Progenitor cell of endocrine pancreas (in vitro differentiated cells): ENCODE measurements around the gene TCF7. TPM values are rescaled to one million over a fixed set of nuclear protein-coding genes. Genes with fewer than 3 reads are reported as not detected.

Source experiments
- DNase-seq: peaks from one replicate; pipeline ENCODE4 v3.0.0; 2021; ENCODE audit warnings: low spot score; ENCODE audit not compliant: unreplicated experiment
- H3K27ac Mint-ChIP-seq: 2 replicates; pipeline ENCODE4 v1.8.0; 2021; ENCODE audit warnings: mild to moderate bottlenecking, moderate library complexity, mixed read lengths
- H3K27me3 Mint-ChIP-seq: 2 replicates; pipeline ENCODE4 v1.8.0; 2021; ENCODE audit warnings: mixed read lengths
- H3K36me3 Mint-ChIP-seq: 2 replicates; pipeline ENCODE4 v1.8.0; 2022; ENCODE audit warnings: mixed read lengths; ENCODE audit not compliant: insufficient read depth
- H3K4me1 Mint-ChIP-seq: 2 replicates; pipeline ENCODE4 v1.8.0; 2021; ENCODE audit warnings: low read depth, mixed read lengths
- H3K4me3 Mint-ChIP-seq: 2 replicates; pipeline ENCODE4 v1.8.0; 2021; ENCODE audit warnings: low read depth, mild to moderate bottlenecking, moderate library complexity, mixed read lengths
- H3K9me3 Mint-ChIP-seq: 2 replicates; pipeline ENCODE4 v1.8.0; 2021; ENCODE audit warnings: low read depth, mixed read lengths
- CTCF ChIP-seq: fragments of 200-600 bp; sonication (generic); IDR thresholded peaks from one replicate; pipeline ENCODE4 v1.5.0; 2021; ENCODE audit warnings: antibody characterized with exemption, mild to moderate bottlenecking; ENCODE audit not compliant: unreplicated experiment
- total RNA-seq: library from RNA; stranded (reverse); gene quantifications from 2 replicates; pipeline ENCODE4 v1.2.1, GENCODE V29; 2021

The TCF7 gene
- total RNA-seq, 1 donor from 2014 or later: 14.4 TPM

- Mint-ChIP-seq H3K27me3 (no peaks in the 10 kb centered on the region), H3K9me3 (peaks cover 7% of the 10 kb centered on the region), H3K4me1 (peaks cover 3% of the 10 kb centered on the region), H3K27ac (no peak overlapping the region), H3K36me3 (peaks cover 48% of the 10 kb centered on the region), H3K4me3 (no peak overlapping the region)
- DNase-seq: no peak
- no peak for TF ChIP-seq CTCF
These were observed 47.3 kb downstream of the TCF7 start for GRCh38 chr5:134161513-134162395.

- TF ChIP-seq CTCF: no peak
- no peaks in the 10 kb centered on the region for H3K27me3 Mint-ChIP-seq
- no peak for DNase-seq
- no peak overlapping the region for H3K27ac Mint-ChIP-seq
- peaks cover 3% of the 10 kb centered on the region for H3K4me1 Mint-ChIP-seq
- no peak overlapping the region for H3K4me3 Mint-ChIP-seq
- H3K36me3 Mint-ChIP-seq: peaks cover 51% of the 10 kb centered on the region
- H3K9me3 Mint-ChIP-seq: peaks cover 7% of the 10 kb centered on the region
These were observed 48.1 kb downstream of the TCF7 start for GRCh38 chr5:134162592-134162991.

GRCh38 chr5:134171972-134172371, 57.5 kb downstream of the TCF7 start:
- Mint-ChIP-seq H3K4me3 (no peak overlapping the region), H3K27me3 (no peaks in the 10 kb centered on the region), H3K27ac (no peak overlapping the region), H3K36me3 (peaks cover 20% of the 10 kb centered on the region), H3K4me1 (peaks cover 13% of the 10 kb centered on the region), H3K9me3 (no peaks in the 10 kb centered on the region)
- TF ChIP-seq CTCF: no peak
- DNase-seq: no peak

DNA sequence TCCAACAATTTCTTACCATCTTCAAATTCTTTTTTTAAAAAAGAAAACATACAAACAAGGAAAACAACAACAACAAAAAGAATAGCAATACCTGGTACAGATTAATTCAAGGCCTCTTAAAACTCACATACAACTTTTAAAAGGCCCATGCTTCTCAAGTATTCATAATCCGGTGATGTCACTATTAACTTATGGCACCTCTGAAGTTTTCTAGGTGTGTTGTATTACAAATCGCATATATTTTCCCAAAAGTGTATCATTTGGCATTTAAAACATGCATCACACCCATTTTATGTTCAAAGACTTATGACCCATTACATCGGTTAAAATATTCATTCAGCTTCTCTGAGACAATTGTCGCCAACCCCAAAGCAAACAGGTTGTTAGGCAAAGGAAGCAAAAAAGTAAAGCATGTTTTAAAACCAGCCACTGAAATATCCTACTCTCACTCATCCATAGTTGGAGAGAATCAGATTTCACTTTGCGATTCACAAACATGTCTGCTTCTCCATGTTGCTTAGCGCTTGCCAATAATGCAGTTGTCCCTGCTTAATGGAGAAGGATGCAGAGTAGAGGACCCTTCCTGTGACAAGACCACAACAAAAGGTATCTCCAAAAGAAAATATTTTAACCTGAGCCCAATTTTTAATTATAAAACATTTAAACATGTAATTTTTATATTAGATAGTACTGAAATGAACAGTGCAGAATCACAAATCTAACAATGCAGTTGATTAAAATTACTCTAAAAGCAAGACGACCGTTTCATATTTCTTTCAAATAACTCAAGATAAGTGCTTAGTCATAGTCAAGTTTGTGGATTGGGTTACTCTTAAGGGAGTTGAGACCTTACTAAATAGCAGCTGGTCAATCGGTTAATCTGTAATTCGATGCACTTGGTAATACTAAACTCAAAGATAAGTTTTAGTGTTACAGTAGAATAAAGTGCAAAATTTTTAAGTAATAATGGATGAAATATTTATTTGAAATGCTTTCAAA, 60.7 kb downstream of the TCF7 start:
- Mint-ChIP-seq H3K4me1 (peaks cover 14% of the 10 kb centered on the region), H3K9me3 (no peaks in the 10 kb centered on the region), H3K27ac (peak overlapping the region; percentile 99), H3K4me3 (peak overlapping the region; percentile 96), H3K27me3 (no peaks in the 10 kb centered on the region), H3K36me3 (peaks cover 8% of the 10 kb centered on the region)
- TF ChIP-seq CTCF: no peak
- DNase-seq: no peak

- no peaks in the 10 kb centered on the region for H3K27me3 Mint-ChIP-seq
- H3K4me3 Mint-ChIP-seq: peak overlapping the region; percentile 96
- H3K4me1 Mint-ChIP-seq: peaks cover 14% of the 10 kb centered on the region
- no peak for TF ChIP-seq CTCF
- H3K36me3 Mint-ChIP-seq: peaks cover 8% of the 10 kb centered on the region
- H3K9me3 Mint-ChIP-seq: no peaks in the 10 kb centered on the region
- H3K27ac Mint-ChIP-seq: peak overlapping the region; percentile 99
- no peak for DNase-seq
These were observed 61.5 kb downstream of the TCF7 start for GRCh38 chr5:134175921-134176510.
